HEK293 (cell line): ENCODE data around the gene SPOUT1.

Experiments
- CTCF ChIA-PET: fragments of 350-600 bp; formaldehyde crosslinking; extraction: SDS; loops from one replicate; lab custom pipeline; 2021; ENCODE audit warnings: antibody characterized with exemption; lab: Yijun Ruan, JAX
- POLR2A ChIA-PET: fragments of 300-600 bp; formaldehyde crosslinking; extraction: SDS; loops from one replicate; lab custom pipeline; 2020; ENCODE audit warnings: antibody characterized with exemption, inconsistent platforms; lab: Yijun Ruan, JAX
- H3K27ac ChIP-seq: fragments of 200-500 bp; sonication (Bioruptor generic); 2 replicates; pipeline ENCODE4 v1.5.1; 2014; ENCODE audit warnings: low read depth, low read length, control low read depth, inconsistent platforms; ENCODE audit errors: extremely low read depth
- H3K36me3 ChIP-seq, 2 experiments: fragments of 200-500 bp in 1 of 2; sonication (Bioruptor generic) in 1 of 2; 1 replicate in 1 of 2; 2 replicates in 1 of 2; pipeline ENCODE4 v1.5.1; 2014 to 2017; ENCODE audit warnings: inconsistent platforms in 2 of 2, low read length in 2 of 2; ENCODE audit not compliant: control insufficient read depth in 2 of 2, insufficient read depth in 1 of 2
- H3K4me1 ChIP-seq: fragments of 200-500 bp; sonication (Bioruptor generic); 2 replicates; pipeline ENCODE4 v1.5.1; 2014; ENCODE audit warnings: mild to moderate bottlenecking, low read length, inconsistent platforms; ENCODE audit not compliant: control insufficient read depth, insufficient read depth
- H3K4me3 ChIP-seq: 2 replicates; pipeline ENCODE4 v1.5.1; 2011; ENCODE audit warnings: low read depth, mild to moderate bottlenecking, control low read depth, low read length, moderate library complexity
- H3K9me3 ChIP-seq: fragments of 200-500 bp; sonication (Bioruptor generic); 2 replicates; pipeline ENCODE4 v1.5.1; 2014; ENCODE audit warnings: low read depth, low read length, inconsistent platforms; ENCODE audit not compliant: control insufficient read depth, insufficient read depth
- AEBP2 ChIP-seq: fragments of 450-650 bp; formaldehyde crosslinking; IDR thresholded peaks from 2 replicates; pipeline ENCODE4 v1.5.1; 2016; ENCODE audit warnings: missing biosample characterization, missing genetic modification characterization, borderline replicate concordance
- SCRT2 ChIP-seq: fragments of 450-650 bp; formaldehyde crosslinking; IDR thresholded peaks from 2 replicates; pipeline ENCODE4 v1.5.1; 2016; ENCODE audit warnings: missing biosample characterization, missing genetic modification characterization
- TRIM28 ChIP-seq: IDR thresholded peaks from 2 replicates; pipeline ENCODE4 v1.6.1; 2011; ENCODE audit warnings: low read length, control low read depth, borderline replicate concordance
- ZBTB11 ChIP-seq: fragments of 450-650 bp; formaldehyde crosslinking; conservative IDR thresholded peaks from 2 replicates; pipeline ENCODE4 v1.5.1; 2016; ENCODE audit warnings: low read depth, missing biosample characterization, missing genetic modification characterization
- ZBTB20 ChIP-seq: fragments of 450-650 bp; formaldehyde crosslinking; IDR thresholded peaks from 2 replicates; pipeline ENCODE4 v1.5.1; 2016; ENCODE audit warnings: missing biosample characterization, missing genetic modification characterization
- ZBTB44 ChIP-seq: fragments of 450-650 bp; IDR thresholded peaks from 2 replicates; pipeline ENCODE4 v1.5.1; 2018; ENCODE audit warnings: missing biosample characterization, mild to moderate bottlenecking, missing genetic modification characterization
- ZFP3 ChIP-seq: fragments of 450-650 bp; formaldehyde crosslinking; IDR thresholded peaks from 2 replicates; pipeline ENCODE4 v1.5.1; 2016; ENCODE audit warnings: low read depth, missing biosample characterization, missing genetic modification characterization
- ZNF133 ChIP-seq: fragments of 450-650 bp; formaldehyde crosslinking; IDR thresholded peaks from 2 replicates; pipeline ENCODE4 v1.5.1; 2016; ENCODE audit warnings: missing biosample characterization, missing genetic modification characterization
- ZNF140 ChIP-seq: fragments of 450-650 bp; formaldehyde crosslinking; IDR thresholded peaks from 2 replicates; pipeline ENCODE4 v1.5.1; 2016; ENCODE audit warnings: missing biosample characterization, missing genetic modification characterization
- ZNF155 ChIP-seq: fragments of 450-650 bp; formaldehyde crosslinking; IDR thresholded peaks from 2 replicates; pipeline ENCODE4 v1.5.1; 2016; ENCODE audit warnings: missing biosample characterization, missing genetic modification characterization
- ZNF211 ChIP-seq: fragments of 450-650 bp; formaldehyde crosslinking; IDR thresholded peaks from 2 replicates; pipeline ENCODE4 v1.5.1; 2016; ENCODE audit warnings: low read depth, missing biosample characterization, missing genetic modification characterization
- ZNF24 ChIP-seq: fragments of 450-650 bp; formaldehyde crosslinking; IDR thresholded peaks from 2 replicates; pipeline ENCODE4 v1.5.1; 2016; ENCODE audit warnings: missing biosample characterization, missing genetic modification characterization
- ZNF302 ChIP-seq: fragments of 450-650 bp; formaldehyde crosslinking; IDR thresholded peaks from 2 replicates; pipeline ENCODE4 v1.5.1; 2016; ENCODE audit warnings: missing biosample characterization, missing genetic modification characterization, low read depth
- ZNF350 ChIP-seq: fragments of 450-650 bp; formaldehyde crosslinking; IDR thresholded peaks from 2 replicates; pipeline ENCODE4 v1.5.0; 2017; ENCODE audit warnings: missing biosample characterization, mild to moderate bottlenecking, missing genetic modification characterization
- ZNF354C ChIP-seq: fragments of 450-650 bp; formaldehyde crosslinking; IDR thresholded peaks from 2 replicates; pipeline ENCODE4 v1.5.1; 2016; ENCODE audit warnings: missing biosample characterization, missing genetic modification characterization, low read depth, borderline replicate concordance
- ZNF449 ChIP-seq: fragments of 450-650 bp; formaldehyde crosslinking; IDR thresholded peaks from 2 replicates; pipeline ENCODE4 v1.5.1; 2017; ENCODE audit warnings: missing biosample characterization, mild to moderate bottlenecking, missing genetic modification characterization, moderate library complexity
- ZNF544 ChIP-seq: fragments of 450-650 bp; formaldehyde crosslinking; IDR thresholded peaks from 2 replicates; pipeline ENCODE4 v1.5.0; 2017; ENCODE audit warnings: missing biosample characterization, missing genetic modification characterization
- ZNF560 ChIP-seq: fragments of 450-650 bp; formaldehyde crosslinking; IDR thresholded peaks from 2 replicates; pipeline ENCODE4 v1.5.1; 2017; ENCODE audit warnings: missing biosample characterization, missing genetic modification characterization, borderline replicate concordance
- ZNF585B ChIP-seq: fragments of 450-650 bp; formaldehyde crosslinking; IDR thresholded peaks from 2 replicates; pipeline ENCODE4 v1.5.1; 2016; ENCODE audit warnings: missing biosample characterization, missing genetic modification characterization
- ZNF704 ChIP-seq: fragments of 450-650 bp; formaldehyde crosslinking; IDR thresholded peaks from 2 replicates; pipeline ENCODE4 v1.5.1; 2016; ENCODE audit warnings: missing biosample characterization, missing genetic modification characterization
- ZNF830 ChIP-seq: fragments of 450-650 bp; IDR thresholded peaks from 2 replicates; pipeline ENCODE4 v1.5.0; 2018; ENCODE audit warnings: missing biosample characterization, missing genetic modification characterization, low read depth, mild to moderate bottlenecking, moderate library complexity

The SPOUT1 gene

GRCh38 chr9:128809036-128809599, 20.5 kb downstream of the SPOUT1 start:
- H3K9me3 ChIP-seq = no peaks in the 10 kb centered on the region
- H3K4me3 ChIP-seq = no peak overlapping the region
- ChIA-PET CTCF (interaction anchor here (0.7 to 1.7 kb wide), 3 partner anchors 19 to 76 kb away, joined by 3 to 5 read pairs (median 4); no protein-coding TSS in a partner anchor), POLR2A (interaction anchor here (1.3 to 2.9 kb wide), 2 partner anchors 9 to 21 kb away, joined by 3 to 12 read pairs; partner anchors contain the start of genes ENDOG and SPOUT1)
- H3K27ac ChIP-seq = no peak overlapping the region
- no peak for TF ChIP-seq ZNF24
- TF ChIP-seq ZFP3 (tag by site-specific recombination) = no peak
- TF ChIP-seq ZNF140 (tag by site-specific recombination) = no peak
- TF ChIP-seq, all 188 proteins: peak for 0
- Histone ChIP-seq H3K36me3 (peaks cover 0 to 48% of the 10 kb centered on the region in 2 experiments; a peak in 2 of 3 replicates), H3K4me1 (no peaks in the 10 kb centered on the region)

- POLR2A ChIA-PET = interaction anchor here (1.3 to 2.9 kb wide), 2 partner anchors 10 to 21 kb away, joined by 3 to 12 read pairs; partner anchors contain the start of genes ENDOG and SPOUT1
- Histone ChIP-seq H3K36me3 (peaks cover 0 to 54% of the 10 kb centered on the region in 2 experiments; a peak in 2 of 3 replicates), H3K27ac (no peak overlapping the region), H3K4me3 (no peak overlapping the region), H3K9me3 (no peaks in the 10 kb centered on the region), H3K4me1 (no peaks in the 10 kb centered on the region)
- TF ChIP-seq AEBP2 (no peak), ZBTB20 (tag by site-specific recombination) (no peak), ZNF560 (no peak), ZBTB44 (tag by site-specific recombination) (no peak), ZNF350 (tag by site-specific recombination) (no peak), ZNF133 (no peak), ZNF302 (tag by site-specific recombination) (no peak), ZNF354C (tag by site-specific recombination) (no peak), ZNF544 (no peak), ZNF830 (tag by site-specific recombination) (no peak), ZNF155 (tag by site-specific recombination) (no peak)
- CTCF ChIA-PET = interaction anchor here (0.7 kb wide), 1 partner anchor 75 kb away, joined by 4 read pairs; no protein-coding TSS in a partner anchor
Measured at GRCh38 chr9:128808543-128808942, 21.1 kb downstream of the SPOUT1 start.

- no peaks in the 10 kb centered on the region for H3K9me3 ChIP-seq
- ChIA-PET POLR2A (interaction anchor here (2.9 kb wide), 1 partner anchor 10 kb away, joined by 12 read pairs; the partner anchor contains the start of gene ENDOG), CTCF (no interaction called here)
- no peak overlapping the region for H3K27ac ChIP-seq
- peaks cover 0 to 61% of the 10 kb centered on the region in 2 experiments; a peak in 2 of 3 replicates for H3K36me3 ChIP-seq
- no peak overlapping the region for H3K4me3 ChIP-seq
- no peaks in the 10 kb centered on the region for H3K4me1 ChIP-seq
- no peak for TF ChIP-seq ZNF211
- TF ChIP-seq TRIM28 = no peak
- no peak for TF ChIP-seq ZNF449 (tag by site-specific recombination)
- TF ChIP-seq ZBTB11 = no peak
- no peak for TF ChIP-seq ZNF585B (tag by site-specific recombination)
- no peak for TF ChIP-seq SCRT2 (tag by site-specific recombination)
- no peak for TF ChIP-seq ZNF704 (tag by site-specific recombination)
Measured at GRCh38 chr9:128807827-128808226, 21.8 kb downstream of the SPOUT1 start.
